OCI-LY1 (cell line): ENCODE data around the gene NCF2.

Experiments used
- H2AFZ ChIP-seq: fragments of 200-600 bp; sonication (generic), shearing (Covaris generic); 2 replicates; pipeline ENCODE4 v1.6.0; 2014; ENCODE audit warnings: antibody characterized with exemption, mild to moderate bottlenecking, low read length
- H3F3A ChIP-seq: fragments of 200-600 bp; sonication (generic), shearing (Covaris generic); 2 replicates; pipeline ENCODE4 v1.6.0; 2014; ENCODE audit warnings: mild to moderate bottlenecking, antibody characterized with exemption, low read length, moderate library complexity; ENCODE audit not compliant: insufficient read depth
- H3K27ac ChIP-seq: fragments of 200-600 bp; sonication (generic); 2 replicates; pipeline ENCODE4 v1.5.1; 2014; ENCODE audit warnings: low read length, mixed run types, mild to moderate bottlenecking, low read depth; ENCODE audit not compliant: poor library complexity, severe bottlenecking
- H3K27me3 ChIP-seq: fragments of 200-600 bp; sonication (generic); 2 replicates; pipeline ENCODE4 v1.6.0; 2014; ENCODE audit warnings: antibody characterized with exemption, mild to moderate bottlenecking, low read length, moderate library complexity; ENCODE audit not compliant: insufficient read depth
- H3K36me3 ChIP-seq: fragments of 200-600 bp; sonication (generic); 2 replicates; pipeline ENCODE4 v1.6.1; 2014; ENCODE audit warnings: mild to moderate bottlenecking, antibody characterized with exemption, low read length, moderate library complexity, mixed read lengths; ENCODE audit not compliant: insufficient read depth
- H3K4me1 ChIP-seq: fragments of 200-600 bp; sonication (generic); 2 replicates; pipeline ENCODE4 v1.5.1; 2014; ENCODE audit warnings: mild to moderate bottlenecking, low read length, moderate library complexity; ENCODE audit not compliant: insufficient read depth, severe bottlenecking
- H3K4me2 ChIP-seq: fragments of 200-600 bp; sonication (generic), shearing (Covaris generic); 2 replicates; pipeline ENCODE4 v1.6.1; 2014; ENCODE audit warnings: low read length
- H3K4me3 ChIP-seq: fragments of 200-600 bp; sonication (generic); 2 replicates; pipeline ENCODE4 v1.5.1; 2014; ENCODE audit warnings: low read length, low read depth, mild to moderate bottlenecking, mixed read lengths; ENCODE audit not compliant: poor library complexity, severe bottlenecking
- H3K79me2 ChIP-seq: fragments of 200-600 bp; shearing (Covaris generic); 2 replicates; pipeline ENCODE4 v1.6.1; 2016; ENCODE audit warnings: mixed run types, low read length, mixed read lengths; ENCODE audit not compliant: insufficient read depth
- H3K9ac ChIP-seq: fragments of 200-600 bp; sonication (generic), shearing (Covaris generic); 2 replicates; pipeline ENCODE4 v1.6.1; 2014; ENCODE audit warnings: mild to moderate bottlenecking, low read length, mixed read lengths
- H3K9me2 ChIP-seq: fragments of 200-600 bp; sonication (generic), shearing (Covaris generic); 2 replicates; pipeline ENCODE4 v1.6.1; 2014; ENCODE audit warnings: low read depth, mild to moderate bottlenecking, low read length, mixed read lengths
- H3K9me3 ChIP-seq: fragments of 200-600 bp; shearing (Covaris generic); 2 replicates; pipeline ENCODE4 v1.6.1; 2014; ENCODE audit warnings: low read length, mixed read lengths
- H4K20me1 ChIP-seq: fragments of 200-600 bp; sonication (generic), shearing (Covaris generic); 2 replicates; pipeline ENCODE4 v1.6.0; 2016; ENCODE audit warnings: mild to moderate bottlenecking, low read length; ENCODE audit not compliant: insufficient read depth
- EZH2 ChIP-seq: fragments of 200-600 bp; sonication (generic), shearing (Covaris generic); IDR thresholded peaks from 2 replicates; pipeline ENCODE4 v1.8.0; 2017; ENCODE audit warnings: borderline replicate concordance, mixed run types, mild to moderate bottlenecking, antibody characterized with exemption, low read length, moderate library complexity, mixed read lengths
- TF ChIP-seq, protein P1 (sequence below): fragments of 200-600 bp; sonication (generic), shearing (Covaris generic); IDR thresholded peaks from 2 replicates; pipeline ENCODE4 v1.5.1; 2017; ENCODE audit warnings: mild to moderate bottlenecking, antibody characterized with exemption, low read length, moderate library complexity, mixed read lengths

The NCF2 gene, protein sequence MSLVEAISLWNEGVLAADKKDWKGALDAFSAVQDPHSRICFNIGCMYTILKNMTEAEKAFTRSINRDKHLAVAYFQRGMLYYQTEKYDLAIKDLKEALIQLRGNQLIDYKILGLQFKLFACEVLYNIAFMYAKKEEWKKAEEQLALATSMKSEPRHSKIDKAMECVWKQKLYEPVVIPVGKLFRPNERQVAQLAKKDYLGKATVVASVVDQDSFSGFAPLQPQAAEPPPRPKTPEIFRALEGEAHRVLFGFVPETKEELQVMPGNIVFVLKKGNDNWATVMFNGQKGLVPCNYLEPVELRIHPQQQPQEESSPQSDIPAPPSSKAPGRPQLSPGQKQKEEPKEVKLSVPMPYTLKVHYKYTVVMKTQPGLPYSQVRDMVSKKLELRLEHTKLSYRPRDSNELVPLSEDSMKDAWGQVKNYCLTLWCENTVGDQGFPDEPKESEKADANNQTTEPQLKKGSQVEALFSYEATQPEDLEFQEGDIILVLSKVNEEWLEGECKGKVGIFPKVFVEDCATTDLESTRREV

DNA sequence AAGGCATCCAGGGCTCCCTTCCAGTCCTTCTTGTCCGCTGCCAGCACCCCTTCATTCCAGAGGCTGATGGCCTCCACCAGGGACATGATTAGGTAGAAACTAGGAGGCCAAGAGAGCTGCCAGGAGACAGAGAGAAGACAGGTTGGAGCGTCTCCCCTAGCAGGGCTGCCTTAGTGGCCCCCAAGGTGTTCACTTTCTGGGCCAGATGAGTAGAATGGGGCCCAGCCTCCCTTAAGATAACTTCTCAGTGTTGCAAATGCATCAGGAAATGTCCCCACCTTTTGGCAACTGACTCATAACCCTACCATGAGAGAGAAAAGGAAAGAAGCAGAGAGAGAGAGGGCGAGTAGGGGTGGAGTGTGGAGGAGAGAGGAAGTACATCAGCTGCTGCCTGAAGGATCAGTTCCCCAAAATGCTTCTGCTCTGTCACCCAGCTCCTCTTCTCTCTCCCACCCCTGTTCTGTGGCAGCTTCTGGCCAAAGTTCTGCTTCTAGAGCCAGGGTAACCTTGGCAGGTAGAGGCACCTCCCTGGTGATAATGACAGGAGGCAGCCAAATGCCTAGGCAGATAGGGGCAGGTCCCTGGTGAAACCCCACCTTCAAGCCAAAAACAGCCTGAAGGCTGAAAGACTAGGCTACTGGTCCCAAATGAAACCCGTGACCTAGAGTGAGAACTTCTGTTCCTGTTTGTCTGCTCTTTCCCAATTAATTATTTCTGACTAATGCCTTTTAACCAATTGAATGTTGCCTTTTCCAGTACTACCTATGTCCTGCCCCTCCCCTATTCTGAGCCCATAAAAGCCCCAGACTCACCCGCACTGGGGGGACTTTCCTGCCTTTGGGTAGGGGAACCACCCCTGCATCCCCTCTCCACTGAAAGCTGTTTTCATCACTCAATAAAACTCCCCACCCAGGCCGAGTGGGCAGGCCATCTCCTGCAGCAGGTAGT is at the start of gene NCF2:
NCF2 (minus strand) TSS at position 216 of the 948 bp plus-strand sequence; CDS start at position 86, 130 bp downstream.
- Histone ChIP-seq H3K36me3 (no peaks in the 10 kb centered on the region), H2AFZ (no peak within 1 kb of the TSS)

DNA sequence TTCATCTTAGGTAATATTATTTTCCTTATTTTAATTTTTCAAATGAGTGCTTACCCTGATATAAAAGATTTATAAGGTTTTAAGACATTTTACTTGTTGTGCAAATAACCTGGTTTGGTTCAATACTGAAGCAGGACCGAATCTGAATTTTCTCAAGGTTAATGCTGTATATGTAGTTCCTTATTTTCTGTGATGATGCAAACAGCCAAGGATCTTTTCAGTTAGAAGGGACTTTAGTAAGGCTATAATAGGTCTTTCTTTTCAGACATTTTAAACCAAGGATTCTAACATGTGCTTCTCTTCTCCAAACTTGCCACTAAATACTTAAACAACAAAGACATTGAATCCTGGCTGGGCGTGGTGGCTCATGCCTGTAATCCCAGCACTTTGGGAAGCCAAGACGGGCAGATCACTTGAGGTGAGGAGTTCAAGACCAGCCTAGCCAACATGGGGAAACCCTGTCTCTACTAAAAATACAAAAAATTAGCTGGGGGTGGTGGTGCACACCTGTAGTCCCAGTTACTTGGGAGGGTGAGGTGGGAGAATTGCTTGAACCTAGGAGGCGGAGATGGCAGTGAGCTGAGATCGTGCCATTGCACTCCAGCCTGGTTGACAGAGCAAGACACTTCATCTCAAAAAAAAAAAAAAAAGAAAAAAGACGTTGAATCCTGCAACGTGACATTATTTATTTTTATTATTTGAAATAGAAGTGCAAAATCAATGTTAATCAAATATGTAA is 48.6 kb upstream of the NCF2 start:
- no peak overlapping the region for H3K4me2 ChIP-seq

More for the DNA sequence above, at the start of gene NCF2:
- Histone ChIP-seq H3F3A (no peaks in the 10 kb centered on the region), H3K27ac (no peak within 1 kb of the TSS), H4K20me1 (no peaks in the 10 kb centered on the region), H3K4me3 (no peak within 1 kb of the TSS), H3K79me2 (no peaks in the 10 kb centered on the region), H3K9ac (no peak within 1 kb of the TSS), H3K9me2 (no peaks in the 10 kb centered on the region), H3K27me3 (no peaks in the 10 kb centered on the region), H3K4me1 (peaks cover 6% of the 10 kb centered on the region), H3K9me3 (no peaks in the 10 kb centered on the region), H3K4me2 (no peak within 1 kb of the TSS)
- TF ChIP-seq EZH2, result no peak
- TF ChIP-seq, protein P1, sequence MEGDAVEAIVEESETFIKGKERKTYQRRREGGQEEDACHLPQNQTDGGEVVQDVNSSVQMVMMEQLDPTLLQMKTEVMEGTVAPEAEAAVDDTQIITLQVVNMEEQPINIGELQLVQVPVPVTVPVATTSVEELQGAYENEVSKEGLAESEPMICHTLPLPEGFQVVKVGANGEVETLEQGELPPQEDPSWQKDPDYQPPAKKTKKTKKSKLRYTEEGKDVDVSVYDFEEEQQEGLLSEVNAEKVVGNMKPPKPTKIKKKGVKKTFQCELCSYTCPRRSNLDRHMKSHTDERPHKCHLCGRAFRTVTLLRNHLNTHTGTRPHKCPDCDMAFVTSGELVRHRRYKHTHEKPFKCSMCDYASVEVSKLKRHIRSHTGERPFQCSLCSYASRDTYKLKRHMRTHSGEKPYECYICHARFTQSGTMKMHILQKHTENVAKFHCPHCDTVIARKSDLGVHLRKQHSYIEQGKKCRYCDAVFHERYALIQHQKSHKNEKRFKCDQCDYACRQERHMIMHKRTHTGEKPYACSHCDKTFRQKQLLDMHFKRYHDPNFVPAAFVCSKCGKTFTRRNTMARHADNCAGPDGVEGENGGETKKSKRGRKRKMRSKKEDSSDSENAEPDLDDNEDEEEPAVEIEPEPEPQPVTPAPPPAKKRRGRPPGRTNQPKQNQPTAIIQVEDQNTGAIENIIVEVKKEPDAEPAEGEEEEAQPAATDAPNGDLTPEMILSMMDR, result no peak

More for the DNA sequence above, 48.6 kb upstream of the NCF2 start:
- peaks cover 12% of the 10 kb centered on the region for H3K4me1 ChIP-seq
- no peak overlapping the region for H3K4me3 ChIP-seq
- H4K20me1 ChIP-seq, result no peaks in the 10 kb centered on the region
- peaks cover 13% of the 10 kb centered on the region for H3K79me2 ChIP-seq
- no peak overlapping the region for H3K9ac ChIP-seq
- H2AFZ ChIP-seq, result no peak overlapping the region
- TF ChIP-seq, protein P1, result no peak
- TF ChIP-seq EZH2, result no peak
- H3F3A ChIP-seq, result peaks cover 3% of the 10 kb centered on the region; the same call in 1 of the 2 replicates
- H3K27ac ChIP-seq, result no peak overlapping the region
- no peaks in the 10 kb centered on the region for H3K36me3 ChIP-seq
- no peaks in the 10 kb centered on the region for H3K27me3 ChIP-seq
- no peaks in the 10 kb centered on the region for H3K9me3 ChIP-seq
- H3K9me2 ChIP-seq, result no peaks in the 10 kb centered on the region
